Activated T-helper 2 cell treated with anti-CD3 and anti-CD28 coated beads, Interferon-gamma antibody, Interleukin-2, Interleukin-4, amounts not matched to agents 10 μg/mL and 5 μg/mL and 100 μg/mL, durations not matched to agents 14 hours and 24 hours and 36 hours (primary cell): Measurements from ENCODE around the gene ITPKB. TPM values are rescaled to one million over a fixed set of nuclear protein-coding genes. Genes with fewer than 3 reads are reported as not detected.

Source experiments
- DNase-seq: peaks from one replicate; pipeline ENCODE4 v3.0.0; 2021; ENCODE audit warnings: low spot score
- H3K27ac Mint-ChIP-seq: one replicate; pipeline ENCODE4 v1.8.0; 2021; ENCODE audit warnings: mixed read lengths
- H3K27me3 Mint-ChIP-seq: one replicate; pipeline ENCODE4 v1.8.0; 2021; ENCODE audit warnings: low read depth, mixed read lengths
- H3K36me3 Mint-ChIP-seq: one replicate; pipeline ENCODE4 v1.8.0; 2021; ENCODE audit warnings: low read depth, mixed read lengths
- H3K4me1 Mint-ChIP-seq: one replicate; pipeline ENCODE4 v1.8.0; 2021; ENCODE audit warnings: low read depth, mixed read lengths
- H3K4me3 Mint-ChIP-seq: one replicate; pipeline ENCODE4 v1.8.0; 2021; ENCODE audit warnings: low read depth, mild to moderate bottlenecking, moderate library complexity, mixed read lengths
- H3K9me3 Mint-ChIP-seq: one replicate; pipeline ENCODE4 v1.8.0; 2021; ENCODE audit warnings: mixed read lengths
- intact Hi-C: fragments of 100-400 bp; cut with micrococcal nuclease; formaldehyde crosslinking; loops from one replicate; pipeline ENCODE4 v1.15.1; 2023
- total RNA-seq: library from RNA; stranded (reverse); gene quantifications from 2 replicates; pipeline ENCODE4 v1.2.3, GENCODE V29; 2022

ITPKB gene
- total RNA-seq, 1 donor from 2014 or later: 27.6 TPM

- H3K27ac Mint-ChIP-seq: no peak overlapping the region
- intact Hi-C loops: no loop called here
- H3K9me3 Mint-ChIP-seq: no peaks in the 10 kb centered on the region
- no peak for DNase-seq
- no peak overlapping the region for H3K4me3 Mint-ChIP-seq
- H3K4me1 Mint-ChIP-seq: peaks cover 86% of the 10 kb centered on the region
- H3K36me3 Mint-ChIP-seq: peaks cover 29% of the 10 kb centered on the region
- H3K27me3 Mint-ChIP-seq: no peaks in the 10 kb centered on the region
Observed at GRCh38 chr1:226681652-226682493, 57.2 kb downstream of the ITPKB start.

DNA sequence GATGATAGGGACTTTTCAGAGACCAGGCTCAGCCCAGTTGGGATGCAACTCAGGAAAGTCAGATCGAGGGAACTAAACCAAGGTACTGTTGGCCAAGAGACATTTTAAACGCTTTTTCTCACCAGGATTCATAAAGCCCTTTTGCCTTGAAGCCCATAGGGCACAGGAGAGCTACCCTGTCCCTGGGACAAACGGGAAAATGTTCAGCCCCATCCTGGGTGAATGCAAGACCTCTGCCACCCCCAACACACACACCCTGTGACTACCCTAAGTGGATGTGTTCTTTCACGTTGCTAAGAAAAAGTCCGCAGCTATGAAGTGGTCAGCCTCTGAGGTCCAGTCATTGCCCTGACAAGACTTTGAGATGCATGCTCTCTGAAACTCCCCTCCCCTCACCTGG lies 58.4 kb downstream of the ITPKB start:
- DNase-seq: no peak
- Mint-ChIP-seq H3K27me3 (no peaks in the 10 kb centered on the region), H3K27ac (peak overlapping the region; percentile 95), H3K36me3 (peaks cover 27% of the 10 kb centered on the region), H3K4me1 (peaks cover 89% of the 10 kb centered on the region), H3K9me3 (no peaks in the 10 kb centered on the region), H3K4me3 (no peak overlapping the region)
- intact Hi-C loops: no loop called here

DNA sequence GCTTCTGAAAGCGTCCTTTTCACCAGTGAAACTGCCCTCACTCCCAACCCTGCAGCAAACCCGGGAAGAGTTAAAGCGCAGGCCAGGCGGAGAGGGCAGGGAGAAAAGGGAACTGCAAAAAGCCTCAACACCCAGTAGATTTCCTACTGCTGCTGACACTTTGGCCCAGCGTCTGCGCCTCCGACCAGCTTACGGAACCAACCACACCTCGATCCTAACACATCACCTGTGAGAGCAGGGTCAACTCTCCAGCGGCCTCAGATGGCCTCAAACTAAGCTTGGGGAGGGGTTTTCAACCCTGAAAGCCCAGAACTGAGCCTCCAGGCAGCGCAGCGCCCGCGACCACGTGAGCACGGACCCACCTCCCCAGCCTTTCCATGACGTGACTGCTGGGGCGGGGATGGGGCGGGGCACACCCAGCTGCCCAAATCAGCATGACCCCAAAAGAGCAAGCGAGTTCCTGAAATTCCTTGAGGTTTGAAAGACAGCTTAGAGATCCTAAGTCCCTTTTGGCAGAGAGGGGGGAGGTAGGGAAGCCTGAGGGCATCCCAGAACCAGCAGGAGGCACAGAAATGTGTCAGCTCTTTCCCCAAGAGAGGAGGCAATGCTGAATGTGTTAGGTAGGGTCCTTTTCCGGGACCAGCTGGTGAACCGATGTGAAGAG lies 59.1 kb downstream of the ITPKB start:
- H3K27ac Mint-ChIP-seq: peak overlapping the region; percentile 95
- peak overlapping the region; percentile 79 for H3K4me3 Mint-ChIP-seq
- peaks cover 22% of the 10 kb centered on the region for H3K36me3 Mint-ChIP-seq
- intact Hi-C loops: loop anchor here (1.0 to 5.0 kb wide), 3 partner anchors 23 to 57 kb away; no protein-coding TSS in a partner anchor
- no peaks in the 10 kb centered on the region for H3K27me3 Mint-ChIP-seq
- H3K4me1 Mint-ChIP-seq: peaks cover 88% of the 10 kb centered on the region
- peak; percentile 68 for DNase-seq
- H3K9me3 Mint-ChIP-seq: no peaks in the 10 kb centered on the region

GRCh38 chr1:226679262-226679661 lies 59.8 kb downstream of the ITPKB start:
- no peak for DNase-seq
- Mint-ChIP-seq H3K4me3 (peak overlapping the region; percentile 79), H3K9me3 (no peaks in the 10 kb centered on the region), H3K27me3 (no peaks in the 10 kb centered on the region), H3K4me1 (peaks cover 88% of the 10 kb centered on the region), H3K27ac (peak overlapping the region; percentile 95), H3K36me3 (peaks cover 21% of the 10 kb centered on the region)
- intact Hi-C loops: loop anchor here (1.0 to 5.0 kb wide), 3 partner anchors 24 to 58 kb away; no protein-coding TSS in a partner anchor

- Mint-ChIP-seq H3K4me3 (peak overlapping the region; percentile 79), H3K36me3 (peaks cover 18% of the 10 kb centered on the region), H3K4me1 (peaks cover 85% of the 10 kb centered on the region), H3K27me3 (no peaks in the 10 kb centered on the region), H3K27ac (peak overlapping the region; percentile 95), H3K9me3 (no peaks in the 10 kb centered on the region)
- peak; percentile 30 for DNase-seq
- intact Hi-C loops: loop anchor here (1.0 to 5.0 kb wide), 3 partner anchors 24 to 59 kb away; no protein-coding TSS in a partner anchor
Observed at GRCh38 chr1:226678701-226679100, 60.4 kb downstream of the ITPKB start.

- Mint-ChIP-seq H3K36me3 (peaks cover 15% of the 10 kb centered on the region), H3K27ac (peak overlapping the region; percentile 95), H3K4me1 (peaks cover 81% of the 10 kb centered on the region), H3K4me3 (peak overlapping the region; percentile 79), H3K9me3 (no peaks in the 10 kb centered on the region), H3K27me3 (no peaks in the 10 kb centered on the region)
- intact Hi-C loops: loop anchor here (2.0 to 5.0 kb wide), 2 partner anchors 25 to 36 kb away; no protein-coding TSS in a partner anchor
- no peak for DNase-seq
Observed at GRCh38 chr1:226678251-226678650, 60.8 kb downstream of the ITPKB start.

- H3K27me3 Mint-ChIP-seq: no peaks in the 10 kb centered on the region
- peaks cover 17% of the 10 kb centered on the region for H3K36me3 Mint-ChIP-seq
- peaks cover 76% of the 10 kb centered on the region for H3K4me1 Mint-ChIP-seq
- intact Hi-C loops: loop anchor here (1.0 to 5.0 kb wide), 6 partner anchors 13 to 55 kb away; no protein-coding TSS in a partner anchor
- peak overlapping the region; percentile 55 for H3K4me3 Mint-ChIP-seq
- H3K27ac Mint-ChIP-seq: peak overlapping the region; percentile 84
- peak; percentile 57 for DNase-seq
- no peaks in the 10 kb centered on the region for H3K9me3 Mint-ChIP-seq
Observed at GRCh38 chr1:226677027-226678020, 61.8 kb downstream of the ITPKB start.

GRCh38 chr1:226676381-226676780 lies 62.7 kb downstream of the ITPKB start:
- no peaks in the 10 kb centered on the region for H3K27me3 Mint-ChIP-seq
- H3K36me3 Mint-ChIP-seq: peaks cover 27% of the 10 kb centered on the region
- no peak for DNase-seq
- H3K9me3 Mint-ChIP-seq: no peaks in the 10 kb centered on the region
- peak overlapping the region; percentile 84 for H3K27ac Mint-ChIP-seq
- intact Hi-C loops: loop anchor here (2.0 to 5.0 kb wide), 4 partner anchors 14 to 56 kb away; no protein-coding TSS in a partner anchor
- H3K4me3 Mint-ChIP-seq: peak overlapping the region; percentile 23
- H3K4me1 Mint-ChIP-seq: peaks cover 79% of the 10 kb centered on the region

DNA sequence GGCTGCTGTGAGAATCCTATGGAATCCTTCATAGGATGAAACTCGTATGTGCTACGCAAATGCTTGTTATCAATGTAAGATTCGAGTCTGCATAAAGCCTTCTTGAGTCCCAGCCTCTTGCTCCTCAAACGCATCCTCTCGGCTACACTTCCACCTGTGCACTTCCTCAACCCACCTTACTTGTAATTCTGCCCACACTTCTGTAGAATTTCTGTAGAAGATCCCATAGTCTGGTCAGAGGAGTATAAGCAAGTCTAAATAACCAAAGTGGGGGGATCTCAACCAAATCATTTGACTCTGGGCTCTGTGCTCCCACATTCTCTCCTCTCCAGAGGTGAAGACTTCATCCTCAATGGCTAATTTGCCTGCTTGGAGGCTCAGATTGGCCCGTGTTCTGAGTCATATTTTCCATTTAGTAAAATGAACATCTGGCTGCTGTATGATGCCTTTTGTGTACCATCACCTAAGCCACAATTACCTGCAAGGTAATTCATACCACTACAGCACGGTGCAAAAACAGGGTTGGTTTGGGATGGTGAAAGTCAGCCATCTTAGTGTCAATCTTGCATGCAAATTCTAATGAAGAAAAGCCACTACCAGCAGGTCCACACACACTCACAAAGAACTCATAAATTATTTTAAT lies 63.2 kb downstream of the ITPKB start:
- Mint-ChIP-seq H3K4me3 (peak overlapping the region; percentile 59), H3K9me3 (no peaks in the 10 kb centered on the region), H3K4me1 (peaks cover 77% of the 10 kb centered on the region), H3K36me3 (peaks cover 31% of the 10 kb centered on the region), H3K27me3 (no peaks in the 10 kb centered on the region), H3K27ac (peak overlapping the region; percentile 80)
- intact Hi-C loops: loop anchor here (2.0 to 5.0 kb wide), 4 partner anchors 15 to 57 kb away; no protein-coding TSS in a partner anchor
- DNase-seq: no peak

- no peaks in the 10 kb centered on the region for H3K27me3 Mint-ChIP-seq
- intact Hi-C loops: loop anchor here (5.0 kb wide), 1 partner anchor 33 kb away; no protein-coding TSS in a partner anchor
- peak; percentile 78 for DNase-seq
- peaks cover 31% of the 10 kb centered on the region for H3K36me3 Mint-ChIP-seq
- H3K4me1 Mint-ChIP-seq: peaks cover 71% of the 10 kb centered on the region
- H3K4me3 Mint-ChIP-seq: peak overlapping the region; percentile 59
- H3K9me3 Mint-ChIP-seq: no peaks in the 10 kb centered on the region
- peak overlapping the region; percentile 80 for H3K27ac Mint-ChIP-seq
Observed at GRCh38 chr1:226674892-226675714, 64.0 kb downstream of the ITPKB start.

- Mint-ChIP-seq H3K4me3 (no peak overlapping the region), H3K9me3 (no peaks in the 10 kb centered on the region), H3K36me3 (peaks cover 38% of the 10 kb centered on the region), H3K4me1 (peaks cover 45% of the 10 kb centered on the region), H3K27me3 (no peaks in the 10 kb centered on the region), H3K27ac (no peak overlapping the region)
- DNase-seq: no peak
- intact Hi-C loops: no loop called here
Observed at GRCh38 chr1:226672339-226672762, 66.7 kb downstream of the ITPKB start.
